ENCODE results near the gene BMS1. TPM values are rescaled to one million over a fixed set of nuclear protein-coding genes. Genes with fewer than 3 reads are reported as not detected.
A peak's percentile ranks its signal among the peaks of the same experiment; 100 is the strongest.

Gene BMS1
- total and polyA plus RNA-seq, 2 of the 13 experiments (the other 11 are each of a cell fraction or from before 2014, with no cell fraction given), result 3.9 to 25.2 TPM

GRCh38 chr10:42782446-42783180 lies at the start of gene BMS1 (continued):
- TF ChIP-seq ZNF318 (CRISPR knock-in tag; IDR thresholded peaks at IDR 0.05) (peak; percentile 94), ZNF564 (CRISPR knock-in tag; IDR thresholded peaks at IDR 0.05) (peak; percentile 86), SKIL (CRISPR knock-in tag; IDR thresholded peaks at IDR 0.05; ENCODE audit: borderline replicate concordance) (peak; percentile 34; the same call in 1 of the 2 replicates), SIX4 (CRISPR knock-in tag; IDR thresholded peaks at IDR 0.05) (peak; percentile 68), ZNF367 (CRISPR knock-in tag; IDR thresholded peaks at IDR 0.05; ENCODE audit: borderline replicate concordance) (0 out of 2 replicates have a peak, but pooled peaks have one; percentile 71), MEIS2 (CRISPR knock-in tag; IDR thresholded peaks at IDR 0.05) (peak; percentile 73; the same call in 1 of the 2 replicates), KDM5B (CRISPR knock-in tag; IDR thresholded peaks at IDR 0.05; ENCODE audit: borderline replicate concordance) (peak; percentile 97), RERE (CRISPR knock-in tag; IDR thresholded peaks at IDR 0.05; ENCODE audit: low read depth) (peak; percentile 51; the same call in 1 of the 2 replicates)
